ENCODE results near the gene OSBPL8.
"Not testable (repeated sequence)": the region's sequence is repeated elsewhere in the genome, so short reads cannot be mapped to it uniquely, and the experiment has no call there.

OSBPL8 gene

GRCh38 chr12:76374386-76375020 is 185.1 kb downstream of the OSBPL8 start:
- no peak for DNase-seq (ENCODE audit: low read depth in 1 of 2, low spot score in 1 of 2)

GRCh38 chr12:76368230-76368629 is 191.3 kb downstream of the OSBPL8 start:
- DNase-seq (ENCODE audit: low read depth in 1 of 2, low spot score in 1 of 2): no peak

GRCh38 chr12:76366163-76366562 is 193.4 kb downstream of the OSBPL8 start:
- DNase-seq (ENCODE audit: low read depth in 1 of 2, low spot score in 1 of 2): no peak

- not testable (repeated sequence) for DNase-seq (ENCODE audit: low read depth in 1 of 2, low spot score in 1 of 2)
Observed at GRCh38 chr12:76364131-76364530, 195.4 kb downstream of the OSBPL8 start.

GRCh38 chr12:76360316-76360715 is 199.3 kb downstream of the OSBPL8 start:
- no peak for DNase-seq (ENCODE audit: low read depth in 1 of 2, low spot score in 1 of 2)

- no peak for DNase-seq (ENCODE audit: low read depth in 1 of 2, low spot score in 1 of 2)
Observed at GRCh38 chr12:76356071-76356470, 203.5 kb downstream of the OSBPL8 start.

GRCh38 chr12:76348079-76348901 is 211.3 kb downstream of the OSBPL8 start, which contains the start of gene BBS10:
BBS10 (minus strand) TSS chr12:76348415; CDS start chr12:76348358, 57 bp downstream.
- peak; percentile 70 to 74 for DNase-seq (ENCODE audit: low read depth in 1 of 2, low spot score in 1 of 2)

GRCh38 chr12:76346798-76347420 is 212.7 kb downstream of the OSBPL8 start:
- no peak for DNase-seq (ENCODE audit: low read depth in 1 of 2, low spot score in 1 of 2)

- no peak for DNase-seq (ENCODE audit: low read depth in 1 of 2, low spot score in 1 of 2)
Observed at GRCh38 chr12:76346236-76346635, 213.3 kb downstream of the OSBPL8 start.

- no peak for DNase-seq (ENCODE audit: low read depth in 1 of 2, low spot score in 1 of 2)
Observed at GRCh38 chr12:76345569-76345968, 214.0 kb downstream of the OSBPL8 start.

- DNase-seq (ENCODE audit: low read depth in 1 of 2, low spot score in 1 of 2): no peak
Observed at GRCh38 chr12:76341436-76342030, 218.0 kb downstream of the OSBPL8 start.

GRCh38 chr12:76340680-76341435 is 218.7 kb downstream of the OSBPL8 start:
- no peak for DNase-seq (ENCODE audit: low read depth in 1 of 2, low spot score in 1 of 2)

- no peak for DNase-seq (ENCODE audit: low read depth in 1 of 2, low spot score in 1 of 2)
Observed at GRCh38 chr12:76337583-76337982, 222.0 kb downstream of the OSBPL8 start.

GRCh38 chr12:76332606-76333005 is 227.0 kb downstream of the OSBPL8 start:
- DNase-seq (ENCODE audit: low read depth in 1 of 2, low spot score in 1 of 2): no peak

- no peak for DNase-seq (ENCODE audit: low read depth in 1 of 2, low spot score in 1 of 2)
Observed at GRCh38 chr12:76329606-76330005, 230.0 kb downstream of the OSBPL8 start.

- DNase-seq (ENCODE audit: low read depth in 1 of 2, low spot score in 1 of 2): no peak
Observed at GRCh38 chr12:76329159-76329558, 230.4 kb downstream of the OSBPL8 start.

- DNase-seq (ENCODE audit: low read depth in 1 of 2, low spot score in 1 of 2): not testable (repeated sequence)
Observed at GRCh38 chr12:76319595-76320319, 239.8 kb downstream of the OSBPL8 start.

GRCh38 chr12:76318773-76319594 is 240.6 kb downstream of the OSBPL8 start:
- DNase-seq (ENCODE audit: low read depth in 1 of 2, low spot score in 1 of 2): no peak

- DNase-seq (ENCODE audit: low read depth in 1 of 2, low spot score in 1 of 2): no peak
Observed at GRCh38 chr12:76317976-76318375, 241.6 kb downstream of the OSBPL8 start.
